COR-L47 (cell line): ENCODE data around the gene RAB44.

Experiments
- DNase-seq: peaks from one replicate; lab custom pipeline; 2025; lab: John Stamatoyannopoulos, UW

The RAB44 gene

GRCh38 chr6:36730424-36731380 lies 33.1 kb downstream of the RAB44 start:
- DNase-seq = no peak

GRCh38 chr6:36731622-36732310 lies 34.1 kb downstream of the RAB44 start:
- no peak for DNase-seq

DNA sequence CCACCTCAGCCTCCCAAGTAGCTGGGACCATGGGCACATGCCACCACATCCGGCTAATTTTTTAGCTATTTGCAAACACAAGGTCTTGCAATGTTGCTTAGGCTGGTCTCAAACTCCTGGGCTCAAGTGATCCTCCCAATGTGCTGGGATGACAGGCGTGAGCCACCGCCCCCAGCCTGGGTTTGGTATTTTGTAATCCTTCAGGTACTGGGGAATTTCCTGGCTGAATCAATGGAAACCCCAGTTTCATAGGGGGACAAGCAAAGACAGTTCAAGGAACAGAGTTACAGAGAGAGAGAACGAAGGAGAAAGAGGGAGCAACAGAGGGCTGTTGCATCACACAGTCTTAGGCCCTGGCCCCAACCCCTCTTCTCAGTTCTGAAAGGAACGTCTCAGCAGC lies 35.7 kb downstream of the RAB44 start:
- no peak for DNase-seq

GRCh38 chr6:36734486-36735060 lies 36.9 kb downstream of the RAB44 start:
- DNase-seq = no peak

- no peak for DNase-seq
These were observed 37.8 kb downstream of the RAB44 start for GRCh38 chr6:36735110-36736071.

- no peak for DNase-seq
These were observed 39.6 kb downstream of the RAB44 start for GRCh38 chr6:36737043-36737785.

DNA sequence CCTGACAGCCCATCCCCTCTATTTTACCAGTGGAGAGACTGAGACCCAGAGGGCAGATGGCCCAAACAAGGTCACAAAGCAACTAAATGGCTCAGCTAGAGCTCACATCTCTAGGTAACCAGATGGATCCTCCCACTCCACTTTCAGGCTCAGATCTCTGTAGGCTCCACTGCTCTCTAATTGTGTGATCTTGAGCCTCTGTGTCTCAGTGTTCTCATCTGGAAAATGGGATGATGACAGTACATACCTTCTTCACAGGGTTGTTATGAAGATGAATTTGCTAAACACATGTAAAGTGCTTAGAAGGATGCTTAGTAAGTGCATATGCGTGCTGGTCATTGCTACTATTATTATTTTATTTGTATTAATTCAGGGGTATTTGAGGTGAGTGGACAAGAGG lies 40.5 kb downstream of the RAB44 start:
- DNase-seq = no peak

DNA sequence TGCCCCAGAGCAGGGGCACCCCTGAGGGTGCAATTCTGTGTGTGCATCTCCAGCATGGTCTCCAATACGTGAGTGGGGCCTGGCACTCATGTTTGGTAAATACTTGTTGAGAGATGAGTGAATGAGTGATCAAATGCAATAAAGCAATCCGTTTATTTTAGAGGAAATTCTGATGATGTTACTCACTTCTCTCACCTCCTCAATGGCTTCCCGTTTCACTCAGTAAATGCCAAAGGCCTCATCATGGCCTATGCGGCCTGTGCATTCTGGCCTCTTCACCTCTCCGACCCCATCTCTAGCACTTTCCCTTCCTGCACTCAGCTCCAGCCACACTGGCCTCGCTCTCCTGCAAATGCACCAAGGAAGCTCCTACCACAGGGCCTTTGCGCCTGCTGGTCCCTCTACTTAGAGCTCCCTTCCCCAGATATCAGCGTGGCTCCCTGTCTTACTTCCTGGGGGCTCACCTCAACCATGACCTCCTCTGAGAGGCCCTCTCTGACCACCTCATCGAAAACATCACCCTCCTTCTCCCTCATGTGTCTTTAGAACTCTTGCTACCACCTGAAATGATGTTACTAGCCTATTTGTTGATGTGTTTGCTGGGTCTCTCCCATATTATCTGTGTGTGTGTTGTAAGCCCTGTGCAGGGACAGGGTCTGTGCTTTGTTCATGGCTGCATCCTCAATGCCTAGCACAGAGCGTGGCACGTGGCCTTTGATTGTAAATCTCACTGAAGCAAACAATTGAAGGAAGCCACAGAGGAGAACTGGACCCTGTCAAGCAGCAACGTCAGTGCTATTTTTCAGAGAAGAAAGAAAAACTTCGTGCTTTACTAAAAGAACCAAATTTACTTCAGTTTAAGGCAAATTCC lies 42.6 kb downstream of the RAB44 start:
- DNase-seq = no peak

DNA sequence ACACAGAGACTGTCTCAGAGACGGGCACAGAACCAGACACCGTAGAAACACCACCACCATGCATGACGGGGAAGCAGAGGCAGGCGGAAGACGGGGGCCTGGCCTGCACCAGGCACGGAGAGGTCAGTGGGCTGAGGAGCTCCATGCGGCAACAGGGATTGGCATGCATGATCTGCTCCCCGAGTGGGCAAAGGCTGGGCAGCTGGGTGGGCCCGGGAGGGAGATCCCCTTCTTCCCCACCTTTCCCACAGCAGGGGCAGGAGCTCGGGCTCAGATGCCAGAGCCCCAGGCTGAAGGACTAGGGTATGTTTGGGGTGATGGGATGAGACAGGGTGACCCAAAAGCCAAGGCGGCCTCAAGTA lies 43.2 kb downstream of the RAB44 start:
- no peak for DNase-seq

- DNase-seq = no peak
These were observed 44.5 kb downstream of the RAB44 start for GRCh38 chr6:36742146-36742545.

DNA sequence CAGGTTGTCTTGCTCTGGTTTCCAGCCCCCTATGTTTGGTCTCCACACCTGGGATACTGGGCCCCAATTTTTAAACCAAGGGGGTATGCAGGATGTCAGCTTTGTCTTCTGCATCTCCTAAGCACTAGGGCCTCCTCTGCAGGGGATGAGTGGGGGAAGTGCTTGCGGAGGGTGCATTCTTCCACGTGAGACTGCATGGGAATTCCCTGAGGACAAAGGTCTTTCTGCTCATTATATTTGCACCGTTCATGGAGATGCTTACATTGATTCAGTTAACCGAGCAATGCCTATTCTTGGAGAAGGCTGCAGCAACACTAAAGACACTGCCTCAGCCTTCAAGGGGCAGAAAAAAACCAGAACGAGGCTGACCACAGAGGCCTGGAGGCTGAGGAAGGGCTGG lies 45.4 kb downstream of the RAB44 start:
- DNase-seq = no peak

- DNase-seq = no peak
These were observed 46.1 kb downstream of the RAB44 start for GRCh38 chr6:36743538-36744303.

GRCh38 chr6:36744304-36744673 lies 46.7 kb downstream of the RAB44 start:
- no peak for DNase-seq

DNA sequence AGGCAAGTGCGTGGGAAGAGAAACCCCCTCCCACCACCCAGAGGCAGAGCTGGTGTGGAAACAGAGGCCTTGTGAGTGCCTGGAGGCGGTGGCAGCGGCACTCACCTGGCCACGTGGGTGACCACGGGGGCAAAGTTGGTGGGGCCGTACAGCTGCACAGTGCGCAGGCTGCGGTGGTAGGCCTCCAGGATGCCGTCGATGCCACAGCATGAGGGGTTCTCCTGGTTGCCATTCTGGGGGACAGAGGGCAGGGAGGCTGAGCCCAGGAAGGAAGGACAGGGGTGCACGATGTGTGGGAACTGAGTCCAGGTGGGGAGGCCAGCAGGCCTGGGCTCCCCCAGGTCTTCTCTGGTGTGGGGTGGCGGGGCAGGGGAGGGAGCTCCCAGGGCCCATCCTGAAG lies 47.7 kb downstream of the RAB44 start:
- DNase-seq = no peak

GRCh38 chr6:36745836-36746235 lies 48.2 kb downstream of the RAB44 start:
- DNase-seq = no peak

DNA sequence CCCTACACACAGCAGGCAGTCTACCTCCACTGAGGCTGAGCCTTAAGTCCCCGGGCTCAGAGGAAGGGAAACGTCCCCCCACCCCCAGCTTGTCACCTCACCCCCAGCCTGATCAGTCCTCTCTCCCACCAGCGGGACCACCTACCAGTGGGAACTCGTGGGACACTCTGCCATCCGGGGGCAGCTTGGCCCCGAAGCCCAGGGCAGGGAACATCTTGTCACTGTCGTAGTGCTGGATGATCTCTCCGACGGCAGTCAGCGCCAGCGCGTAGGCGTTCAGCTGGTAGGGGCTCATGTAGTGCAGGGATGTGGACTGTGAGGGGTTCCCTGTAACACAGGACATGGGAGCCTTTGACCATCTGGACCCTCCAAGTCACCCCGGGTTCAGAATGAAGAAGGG lies 48.6 kb downstream of the RAB44 start:
- DNase-seq = no peak

GRCh38 chr6:36749829-36750489 lies 52.3 kb downstream of the RAB44 start:
- DNase-seq = no peak

DNA sequence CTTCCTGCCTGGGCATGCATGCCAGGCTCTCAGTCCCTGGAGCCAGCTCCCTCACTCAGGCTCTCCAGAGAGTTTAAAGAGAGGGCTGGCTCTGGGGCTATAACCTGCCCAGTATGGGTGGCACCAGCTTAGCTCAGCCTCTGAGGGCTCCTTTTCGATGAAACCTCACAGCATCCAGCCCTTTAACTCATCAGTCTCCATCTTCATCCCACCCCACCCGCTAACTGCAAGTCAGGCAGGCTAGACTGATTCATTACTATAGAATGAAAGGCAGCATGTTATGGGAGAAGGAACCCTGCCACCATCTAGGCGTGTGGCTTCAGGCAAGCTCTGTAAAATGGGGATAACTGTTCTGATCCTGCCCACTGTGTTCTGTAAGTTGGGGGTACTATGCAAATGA lies 53.5 kb downstream of the RAB44 start:
- no peak for DNase-seq

- no peak for DNase-seq
These were observed 54.2 kb downstream of the RAB44 start for GRCh38 chr6:36751833-36752186.
